HUES48 (cell line): Measurements from ENCODE around the gene PRR33.
A peak's percentile ranks its signal among the peaks of the same experiment; 100 is the strongest.

ENCODE experiments used
- H3K27ac ChIP-seq: one replicate; pipeline ENCODE4 v1.7.0; 2013; ENCODE audit warnings: low read depth, low read length, inconsistent platforms
- H3K27me3 ChIP-seq: 2 replicates; pipeline ENCODE4 v1.6.1; 2013; ENCODE audit warnings: mild to moderate bottlenecking, low read length; ENCODE audit not compliant: control insufficient read depth, insufficient read depth
- H3K36me3 ChIP-seq: 2 replicates; pipeline ENCODE4 v1.6.1; 2013; ENCODE audit warnings: low read length; ENCODE audit not compliant: control insufficient read depth, insufficient read depth
- H3K4me1 ChIP-seq: 2 replicates; pipeline ENCODE4 v1.6.1; 2013; ENCODE audit warnings: mild to moderate bottlenecking, low read length; ENCODE audit not compliant: control insufficient read depth, insufficient read depth
- H3K4me3 ChIP-seq: 2 replicates; pipeline ENCODE4 v1.5.1; 2013; ENCODE audit warnings: mild to moderate bottlenecking, low read depth, low read length
- H3K9ac ChIP-seq: 2 replicates; pipeline ENCODE4 v1.6.1; 2013; ENCODE audit warnings: mild to moderate bottlenecking, low read depth, low read length, moderate library complexity
- H3K9me3 ChIP-seq: 2 replicates; pipeline ENCODE4 v1.6.1; 2013; ENCODE audit warnings: low read length; ENCODE audit not compliant: control insufficient read depth, insufficient read depth

PRR33 gene

DNA sequence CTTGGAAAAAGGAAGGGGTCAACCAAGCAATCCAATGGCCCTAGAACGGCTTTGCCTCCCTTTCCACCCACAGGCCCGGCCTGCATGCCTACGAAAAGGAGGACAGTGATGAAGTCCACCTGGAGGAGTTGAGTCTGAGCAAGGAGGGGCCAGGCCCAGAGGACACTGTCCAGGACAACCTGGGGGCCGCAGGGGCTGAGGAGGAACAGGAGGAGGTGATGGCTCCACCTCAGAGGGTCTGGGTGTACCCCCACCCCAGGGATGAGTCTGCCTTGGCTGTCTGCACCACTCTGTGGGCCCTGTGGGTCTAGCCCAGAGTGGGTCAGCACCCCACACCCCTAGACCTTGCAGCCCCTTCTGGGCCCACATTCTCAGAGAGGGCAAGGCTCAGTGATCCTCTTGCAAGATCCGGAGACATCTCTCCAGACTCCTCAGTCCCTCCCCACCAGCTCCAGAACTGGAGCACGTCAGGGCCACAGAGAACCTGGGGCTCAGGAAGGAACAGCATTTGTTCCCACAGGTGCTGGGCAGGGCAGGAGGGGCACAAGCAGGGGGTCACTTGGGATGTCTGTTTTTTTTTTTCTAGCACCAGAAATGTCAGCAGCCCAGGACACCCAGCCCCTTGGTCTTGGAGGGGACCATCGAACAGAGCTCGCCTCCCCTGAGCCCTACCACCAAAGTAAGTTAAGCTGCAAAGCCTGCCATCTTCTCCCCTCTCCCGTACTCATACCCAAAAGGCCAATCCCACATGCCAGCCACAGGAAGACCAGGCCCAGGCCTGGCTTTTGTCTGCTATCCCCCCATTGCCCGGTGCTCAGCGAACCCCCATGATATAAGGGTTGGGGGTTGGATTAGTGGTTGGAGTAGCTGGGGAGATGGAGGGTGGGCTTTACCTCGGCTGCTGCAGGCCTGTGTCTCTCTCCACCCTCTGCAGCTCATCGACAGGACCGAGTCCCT lies 8.1 kb downstream of the PRR33 start:
- H3K9ac ChIP-seq = no peak overlapping the region
- no peaks in the 10 kb centered on the region for H3K9me3 ChIP-seq
- 0 out of 2 replicates have a peak, but pooled peaks cover 4% of the 10 kb centered on the region for H3K4me1 ChIP-seq
- H3K4me3 ChIP-seq = no peak overlapping the region
- no peak overlapping the region for H3K27ac ChIP-seq
- no peaks in the 10 kb centered on the region for H3K36me3 ChIP-seq
- no peaks in the 10 kb centered on the region for H3K27me3 ChIP-seq

DNA sequence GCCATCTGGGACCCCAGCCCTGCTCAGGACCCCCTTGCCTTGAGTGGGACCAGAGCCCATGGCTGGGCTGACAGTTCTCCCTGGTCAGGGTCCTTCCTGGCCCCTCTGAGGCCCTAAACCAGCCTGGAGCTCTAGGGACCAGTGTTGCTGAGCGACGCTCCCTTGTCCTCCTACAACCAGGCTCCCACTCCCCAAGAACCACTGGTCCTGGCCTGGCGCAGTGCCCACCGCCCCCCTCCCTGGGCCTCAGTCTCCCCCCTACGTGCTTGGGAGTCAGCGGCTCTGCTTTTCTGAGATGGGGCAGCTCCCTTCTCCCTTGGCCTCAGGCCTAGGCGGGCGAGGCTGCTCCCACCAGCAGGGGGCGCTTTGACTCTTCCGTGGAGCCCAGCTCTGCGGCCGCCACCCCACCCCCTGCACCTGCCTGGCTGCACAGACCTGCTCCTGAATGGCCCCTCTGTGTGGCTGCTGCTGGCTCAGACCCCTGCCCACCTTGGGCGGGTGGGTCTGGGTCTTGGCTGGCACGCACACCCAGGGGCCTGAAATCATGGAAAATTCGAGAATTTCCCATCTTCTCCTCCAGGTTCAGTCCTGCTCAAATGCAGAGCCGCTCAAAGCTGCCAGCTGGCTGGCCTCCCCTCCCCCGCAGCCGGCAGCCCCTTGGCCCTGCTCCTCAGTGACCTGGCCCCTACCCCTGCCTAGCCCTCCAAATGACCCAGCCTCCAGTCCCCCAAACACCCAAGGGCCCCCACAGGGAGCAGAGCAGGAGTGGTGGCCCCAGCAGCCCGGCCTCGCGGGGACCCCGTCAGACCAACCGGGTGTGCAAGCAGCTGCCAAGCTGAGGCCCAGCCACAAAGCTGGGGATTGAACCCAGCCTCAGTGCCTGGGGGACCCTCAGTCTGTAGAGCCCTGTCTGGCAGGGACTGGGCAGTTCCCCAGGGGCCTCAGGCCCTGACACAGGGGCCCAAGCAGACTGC lies 9.1 kb downstream of the PRR33 start:
- H3K9ac ChIP-seq = no peak overlapping the region
- no peaks in the 10 kb centered on the region for H3K36me3 ChIP-seq
- no peaks in the 10 kb centered on the region for H3K9me3 ChIP-seq
- 0 out of 2 replicates have a peak, but pooled peaks cover 4% of the 10 kb centered on the region for H3K4me1 ChIP-seq
- no peak overlapping the region for H3K4me3 ChIP-seq
- no peaks in the 10 kb centered on the region for H3K27me3 ChIP-seq
- no peak overlapping the region for H3K27ac ChIP-seq

DNA sequence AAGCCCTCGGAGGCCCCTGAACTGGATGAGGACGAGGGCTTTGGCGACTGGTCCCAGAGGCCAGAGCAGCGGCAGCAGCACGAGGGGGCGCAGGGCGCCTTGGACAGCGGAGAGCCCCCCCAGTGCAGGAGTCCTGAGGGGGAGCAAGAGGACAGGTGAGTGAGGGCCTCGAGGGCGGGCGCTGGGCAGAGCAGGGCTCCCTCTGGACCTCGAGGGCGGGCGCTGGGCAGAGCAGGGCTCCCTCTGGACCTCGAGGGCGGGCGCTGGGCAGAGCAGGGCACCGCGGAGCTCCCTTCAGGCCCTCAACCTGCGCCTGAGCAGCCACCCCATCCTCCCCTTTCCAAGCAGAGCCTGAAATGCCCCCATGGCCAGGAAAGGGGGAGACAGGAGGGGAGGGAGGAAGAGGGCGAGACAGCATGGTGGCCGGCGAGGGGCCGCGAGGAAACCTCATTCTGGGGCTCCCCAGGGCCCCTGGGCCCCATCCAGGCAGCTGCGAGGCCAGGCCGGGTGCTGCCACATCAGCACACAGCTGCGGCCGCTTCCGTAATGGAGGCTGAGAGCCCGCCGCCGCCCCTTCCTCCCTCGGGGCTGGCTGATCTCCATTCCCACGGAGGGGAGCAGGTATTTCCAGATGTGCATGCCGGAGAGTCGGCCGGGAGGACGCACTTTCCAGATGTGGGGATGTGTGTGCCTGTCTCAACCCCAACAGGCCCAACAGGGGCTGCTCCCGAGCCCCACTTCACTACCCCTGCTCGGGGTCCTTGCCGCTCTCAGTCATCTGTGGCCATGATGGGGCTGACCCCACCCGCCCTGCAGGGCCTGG lies 10.0 kb downstream of the PRR33 start:
- Histone ChIP-seq H3K9ac (no peak overlapping the region), H3K4me3 (no peak overlapping the region), H3K9me3 (no peaks in the 10 kb centered on the region), H3K27me3 (no peaks in the 10 kb centered on the region), H3K27ac (no peak overlapping the region), H3K36me3 (no peaks in the 10 kb centered on the region), H3K4me1 (0 out of 2 replicates have a peak, but pooled peaks cover 4% of the 10 kb centered on the region)

DNA sequence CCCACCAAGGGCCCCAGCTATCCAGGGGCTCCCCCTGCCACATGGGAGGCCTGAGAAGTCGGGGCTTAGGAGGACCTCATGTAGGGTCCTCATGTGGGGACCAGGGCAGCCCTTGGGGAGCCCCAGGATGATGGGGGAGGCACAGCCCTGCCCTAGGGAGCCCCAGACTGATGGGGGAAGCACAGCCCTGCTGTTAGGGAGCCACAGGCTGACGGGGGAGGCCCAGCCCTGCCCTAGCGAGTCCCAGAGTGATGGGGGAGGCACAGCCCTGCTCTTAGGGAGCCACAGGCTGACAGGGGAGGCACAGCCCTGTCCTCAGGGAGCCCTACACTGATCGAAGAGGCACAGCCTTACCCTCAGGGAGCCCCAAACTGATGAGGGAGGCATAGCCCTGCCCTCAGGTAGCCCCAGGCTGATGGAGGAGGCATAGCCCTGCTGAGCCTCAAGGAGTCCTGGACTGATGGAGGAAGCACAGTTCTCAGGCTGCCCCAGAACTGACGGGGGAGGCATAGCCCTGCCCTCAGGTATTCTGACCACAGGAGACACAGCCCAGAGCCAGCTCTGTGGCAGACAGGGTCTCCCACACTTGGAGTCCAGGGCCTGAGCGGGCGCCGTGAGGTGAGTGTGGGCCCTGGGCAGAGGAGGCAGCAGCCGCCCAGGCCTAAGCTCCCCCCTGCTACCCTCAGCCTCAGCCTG lies 10.8 kb downstream of the PRR33 start:
- H3K36me3 ChIP-seq = no peaks in the 10 kb centered on the region
- no peaks in the 10 kb centered on the region for H3K27me3 ChIP-seq
- no peak overlapping the region for H3K9ac ChIP-seq
- 0 out of 2 replicates have a peak, but pooled peaks cover 4% of the 10 kb centered on the region for H3K4me1 ChIP-seq
- H3K4me3 ChIP-seq = no peak overlapping the region
- no peak overlapping the region for H3K27ac ChIP-seq
- no peaks in the 10 kb centered on the region for H3K9me3 ChIP-seq

DNA sequence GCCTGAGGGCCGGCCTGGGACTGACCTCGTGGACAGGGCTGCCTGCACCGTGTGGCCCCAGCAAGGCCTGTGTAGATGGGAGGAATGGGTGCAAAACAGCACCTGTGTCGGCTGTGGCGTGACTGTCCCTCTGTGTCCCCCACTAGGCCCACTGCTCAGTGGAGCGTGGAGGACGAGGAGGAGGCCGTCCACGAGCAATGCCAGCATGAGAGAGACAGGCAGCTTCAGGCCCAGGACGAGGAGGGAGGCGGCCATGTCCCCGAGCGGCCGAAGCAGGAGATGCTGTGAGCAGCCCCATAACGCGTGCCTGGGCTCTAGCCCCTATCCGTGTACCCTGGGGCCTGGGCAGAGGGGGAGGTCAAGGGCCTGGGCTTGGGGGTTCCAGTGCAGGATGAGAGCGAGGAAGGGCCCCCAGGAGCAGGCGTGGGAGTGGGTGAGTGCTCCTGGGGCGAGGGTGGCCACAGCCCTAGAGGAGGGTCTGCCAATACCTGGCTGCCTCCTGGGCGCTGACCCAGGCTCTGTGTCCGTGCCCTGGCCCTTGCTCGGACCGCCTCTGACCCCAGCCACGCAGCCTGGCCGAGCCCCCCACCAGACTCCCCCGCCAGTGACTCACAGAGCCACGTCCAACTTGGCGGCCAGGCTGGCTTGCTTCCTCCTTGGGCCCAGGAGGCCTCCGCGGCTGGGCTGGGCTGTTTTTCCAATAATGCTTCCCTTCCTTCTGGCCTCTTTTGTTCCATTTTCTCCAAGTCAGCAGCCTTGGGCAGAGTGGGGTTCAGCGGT lies 11.6 kb downstream of the PRR33 start:
- Histone ChIP-seq H3K27me3 (no peaks in the 10 kb centered on the region), H3K9me3 (no peaks in the 10 kb centered on the region), H3K36me3 (no peaks in the 10 kb centered on the region), H3K4me1 (0 out of 2 replicates have a peak, but pooled peaks cover 4% of the 10 kb centered on the region), H3K9ac (no peak overlapping the region), H3K4me3 (no peak overlapping the region), H3K27ac (no peak overlapping the region)

DNA sequence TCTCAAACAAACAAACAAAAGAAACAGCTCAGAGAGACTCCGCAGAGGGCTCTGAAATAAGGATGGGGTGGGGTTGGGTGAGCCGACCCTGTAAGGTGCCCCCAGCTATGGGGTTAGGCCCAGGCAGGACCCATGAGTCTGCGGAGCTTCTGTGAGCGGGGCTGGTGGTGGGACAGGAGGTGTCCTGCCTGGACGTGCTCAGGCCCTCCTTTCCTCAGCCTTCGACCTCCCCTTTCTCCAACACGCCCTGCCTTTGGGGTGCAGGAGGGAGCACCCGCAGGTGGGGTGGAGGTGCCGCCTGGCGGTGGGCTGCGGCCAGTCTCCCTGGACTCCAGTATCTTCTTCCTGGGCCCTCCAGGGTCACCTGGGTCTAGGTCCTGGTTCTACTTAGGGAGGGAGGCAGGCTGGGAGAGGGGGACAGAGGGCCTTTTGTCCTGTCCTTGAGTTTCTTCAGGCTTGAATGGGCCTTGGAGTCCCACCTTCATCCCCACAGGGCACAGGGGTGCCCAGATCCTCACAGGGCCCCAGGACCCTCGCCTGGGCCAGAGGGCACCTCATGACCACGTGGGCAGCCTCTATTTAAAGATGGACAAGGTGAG lies 12.3 kb downstream of the PRR33 start:
- Histone ChIP-seq H3K9me3 (no peaks in the 10 kb centered on the region), H3K9ac (no peak overlapping the region)

DNA sequence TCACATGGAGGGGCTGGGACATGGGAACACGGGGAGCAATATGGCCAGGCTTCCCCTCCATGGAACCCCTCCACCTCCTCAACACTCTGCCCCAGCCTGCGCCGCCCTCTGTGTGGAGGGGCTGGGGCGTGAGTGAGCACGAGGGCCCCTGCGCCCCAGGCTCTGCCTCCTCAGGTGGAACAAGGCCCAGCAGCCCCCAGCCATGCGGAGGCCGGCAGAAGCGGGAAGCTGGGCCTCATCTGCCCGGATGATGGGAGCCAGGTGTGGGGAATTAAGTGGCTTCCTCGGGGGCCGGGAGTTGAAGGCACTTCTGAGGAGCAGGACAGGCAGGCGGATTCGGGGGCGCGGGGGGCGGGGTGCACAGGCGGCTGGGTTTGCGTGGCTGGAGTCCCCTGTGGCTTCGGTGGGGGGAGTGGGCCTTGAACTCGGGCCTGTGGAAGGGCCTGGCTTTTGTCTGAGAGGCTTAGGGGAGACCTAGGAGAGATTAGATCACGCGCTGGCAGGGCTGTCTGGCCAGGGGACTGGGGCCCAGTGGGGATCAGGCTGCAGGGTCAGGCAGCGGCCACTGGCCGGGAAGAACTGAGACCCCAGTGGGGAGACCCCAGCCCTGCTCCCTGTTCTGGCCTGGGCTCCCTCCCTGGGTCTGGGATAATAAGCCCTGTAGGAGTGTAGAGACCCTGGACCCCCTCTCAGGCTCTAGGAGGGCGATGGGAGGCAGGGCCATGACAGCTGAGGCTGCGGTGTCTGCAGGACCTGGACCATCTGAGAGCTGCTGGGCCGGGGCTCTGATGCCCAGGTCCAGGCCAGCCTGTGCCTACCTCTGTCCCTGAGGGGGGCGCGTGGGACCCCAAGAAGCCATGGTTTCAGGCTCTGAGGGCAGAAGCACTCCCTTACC lies 13.3 kb downstream of the PRR33 start:
- no peaks in the 10 kb centered on the region for H3K9me3 ChIP-seq
- H3K4me1 ChIP-seq = 0 out of 2 replicates have a peak, but pooled peaks cover 4% of the 10 kb centered on the region
- no peaks in the 10 kb centered on the region for H3K36me3 ChIP-seq
- H3K4me3 ChIP-seq = no peak overlapping the region
- no peak overlapping the region for H3K27ac ChIP-seq
- H3K27me3 ChIP-seq = no peaks in the 10 kb centered on the region
- H3K9ac ChIP-seq = no peak overlapping the region

More for the DNA sequence above, 12.3 kb downstream of the PRR33 start:
- 0 out of 2 replicates have a peak, but pooled peaks cover 4% of the 10 kb centered on the region for H3K4me1 ChIP-seq
- no peak overlapping the region for H3K27ac ChIP-seq
- H3K4me3 ChIP-seq = no peak overlapping the region
- H3K36me3 ChIP-seq = no peaks in the 10 kb centered on the region
- H3K27me3 ChIP-seq = no peaks in the 10 kb centered on the region

DNA sequence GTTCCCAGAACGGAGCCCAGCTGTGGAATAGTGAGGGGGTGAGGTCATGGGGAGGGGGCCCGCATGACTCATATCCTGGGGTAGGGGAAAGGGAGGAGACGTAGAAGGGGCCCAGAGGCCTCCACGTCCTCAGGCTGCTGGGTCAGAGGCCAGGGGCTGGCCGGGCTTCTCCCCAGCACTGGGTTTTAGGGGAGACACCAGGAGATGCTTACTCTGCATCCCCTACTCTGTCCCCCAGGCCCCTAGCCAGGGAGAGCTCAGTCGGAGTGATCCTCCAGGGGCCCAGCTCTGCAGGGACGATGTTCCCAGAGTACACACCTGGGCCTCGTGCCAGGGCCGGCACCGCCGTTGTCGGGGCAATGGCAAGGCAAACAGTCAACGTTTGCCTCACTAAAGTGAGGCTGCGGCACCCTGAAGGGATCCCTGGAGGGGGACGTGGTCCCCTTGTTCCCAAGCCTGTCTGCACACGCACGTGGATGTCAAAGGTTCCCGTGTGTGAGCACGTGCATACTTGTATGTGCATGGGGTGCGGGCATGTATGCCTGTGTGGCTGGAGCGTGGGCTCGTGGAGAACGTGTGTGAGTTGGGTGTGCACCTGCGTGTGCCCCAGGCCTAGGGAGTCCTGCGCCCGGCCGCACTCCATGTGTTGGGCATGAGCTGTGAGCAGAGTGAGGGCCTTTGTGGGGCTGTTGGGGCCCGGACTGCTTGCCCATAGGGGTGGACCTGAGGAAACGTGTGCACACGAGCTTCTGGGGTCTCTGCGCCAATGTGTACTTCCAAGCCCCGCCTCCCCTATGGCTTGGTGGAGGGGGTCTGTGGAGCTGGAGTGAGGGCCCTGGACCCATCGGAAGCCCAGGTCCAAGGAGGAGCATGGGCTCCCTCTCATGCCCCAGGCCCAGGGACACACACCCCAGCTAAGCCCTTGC lies 14.2 kb downstream of the PRR33 start:
- Histone ChIP-seq H3K9me3 (no peaks in the 10 kb centered on the region), H3K27me3 (no peaks in the 10 kb centered on the region), H3K27ac (peak overlapping the region; percentile 28), H3K4me1 (no peaks in the 10 kb centered on the region), H3K4me3 (no peak overlapping the region), H3K36me3 (no peaks in the 10 kb centered on the region), H3K9ac (no peak overlapping the region)
